Fibroblast of upper back skin (primary cell): ENCODE results near the gene RGS6.
A peak's percentile ranks its signal among the peaks of the same experiment; 100 is the strongest.

Source experiments
- DNase-seq: peaks from one replicate; pipeline ENCODE4 v3.0.0-alpha.2; 2013

RGS6 gene

GRCh38 chr14:72514660-72515025 lies 582.4 kb downstream of the RGS6 start:
- DNase-seq, result no peak

GRCh38 chr14:72515779-72516770 lies 583.8 kb downstream of the RGS6 start:
- DNase-seq, result peak; percentile 51

GRCh38 chr14:72516936-72517700 lies 584.9 kb downstream of the RGS6 start:
- DNase-seq, result peak; percentile 87

- DNase-seq, result no peak
These were observed 585.5 kb downstream of the RGS6 start for GRCh38 chr14:72517736-72518135.

GRCh38 chr14:72518809-72519377 lies 586.7 kb downstream of the RGS6 start:
- no peak for DNase-seq

- no peak for DNase-seq
These were observed 587.3 kb downstream of the RGS6 start for GRCh38 chr14:72519543-72519942.

- no peak for DNase-seq
These were observed 588.8 kb downstream of the RGS6 start for GRCh38 chr14:72521045-72521444.

GRCh38 chr14:72521968-72522741 lies 589.9 kb downstream of the RGS6 start:
- DNase-seq, result no peak

- DNase-seq, result no peak
These were observed 590.6 kb downstream of the RGS6 start for GRCh38 chr14:72522847-72523246.

- DNase-seq, result peak; percentile 51
These were observed 591.4 kb downstream of the RGS6 start for GRCh38 chr14:72523424-72524294.

GRCh38 chr14:72524295-72524629 lies 592.0 kb downstream of the RGS6 start:
- no peak for DNase-seq

GRCh38 chr14:72525087-72525915 lies 593.1 kb downstream of the RGS6 start:
- DNase-seq, result peak; percentile 41

- no peak for DNase-seq
These were observed 595.4 kb downstream of the RGS6 start for GRCh38 chr14:72527591-72527990.

- peak; percentile 41 for DNase-seq
These were observed 596.0 kb downstream of the RGS6 start for GRCh38 chr14:72528059-72528862.

- no peak for DNase-seq
These were observed 596.6 kb downstream of the RGS6 start for GRCh38 chr14:72528863-72529175.

- DNase-seq, result no peak
These were observed 600.6 kb downstream of the RGS6 start for GRCh38 chr14:72532686-72533454.

- no peak for DNase-seq
These were observed 603.3 kb downstream of the RGS6 start for GRCh38 chr14:72535485-72535884.

GRCh38 chr14:72538387-72538786 lies 606.2 kb downstream of the RGS6 start:
- no peak for DNase-seq

- no peak for DNase-seq
These were observed 607.6 kb downstream of the RGS6 start for GRCh38 chr14:72539661-72540315.
